ENCODE results near the gene SLC22A4. TPM values are rescaled to one million over a fixed set of nuclear protein-coding genes. Genes with fewer than 3 reads are reported as not detected.
A peak's percentile ranks its signal among the peaks of the same experiment; 100 is the strongest.

SLC22A4 gene
- total RNA-seq, 1 donor from 2014 or later = 2.1 TPM

DNA sequence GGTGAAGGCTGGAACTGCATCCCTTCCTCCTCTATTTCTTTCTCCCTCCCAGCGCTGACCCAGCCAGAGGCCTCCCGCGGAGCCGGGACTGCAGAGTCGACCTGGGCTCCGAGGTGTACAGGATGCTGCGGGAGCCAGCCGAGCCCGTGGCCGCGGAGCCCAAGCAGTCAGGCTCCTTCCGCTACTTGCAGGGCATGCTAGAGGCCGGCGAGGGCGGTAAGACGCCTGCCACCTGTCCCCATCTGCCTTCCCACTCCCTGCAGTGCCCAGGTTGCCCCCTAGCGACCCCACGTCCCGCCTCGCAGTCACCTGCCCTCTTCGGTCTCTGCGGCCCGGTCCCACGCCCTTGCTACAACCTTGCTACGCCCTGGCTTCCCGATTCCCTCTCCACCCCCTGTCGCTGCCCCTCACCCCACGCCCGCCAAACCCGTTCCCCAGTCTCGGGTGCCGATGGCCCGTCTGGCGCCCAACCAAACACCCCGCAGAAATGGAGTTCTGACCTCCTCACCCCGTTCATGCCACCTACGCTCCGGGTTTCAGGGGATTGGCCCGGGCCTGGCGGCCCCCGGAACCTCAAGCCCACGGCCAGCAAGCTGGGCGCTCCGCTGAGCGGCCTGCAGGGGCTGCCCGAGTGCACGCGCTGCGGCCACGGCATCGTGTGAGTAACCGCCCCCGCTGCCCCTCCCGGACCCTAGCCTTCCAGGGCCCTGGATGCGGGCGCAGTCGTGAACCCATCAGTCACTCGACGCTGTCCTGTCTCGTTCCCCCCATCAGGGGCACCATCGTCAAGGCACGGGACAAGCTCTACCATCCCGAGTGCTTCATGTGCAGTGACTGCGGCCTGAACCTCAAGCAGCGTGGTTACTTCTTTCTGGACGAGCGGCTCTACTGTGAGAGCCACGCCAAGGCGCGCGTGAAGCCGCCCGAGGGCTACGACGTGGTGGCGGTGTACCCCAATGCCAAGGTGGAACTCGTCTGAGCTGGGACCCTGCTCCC is 22.6 kb upstream of the SLC22A4 start:
- Mint-ChIP-seq H3K27ac (no peak overlapping the region), H3K9me3 (no peaks in the 10 kb centered on the region), H3K36me3 (peaks cover 22% of the 10 kb centered on the region), H3K4me3 (no peak overlapping the region), H3K27me3 (ENCODE audit: low read depth) (no peaks in the 10 kb centered on the region), H3K4me1 (peaks cover 17% of the 10 kb centered on the region)
- peak in 1 of 2 experiments; percentile 29 for DNase-seq (ENCODE audit: low spot score in 2 of 2, unreplicated experiment in 2 of 2)
- TF ChIP-seq, protein P1, sequence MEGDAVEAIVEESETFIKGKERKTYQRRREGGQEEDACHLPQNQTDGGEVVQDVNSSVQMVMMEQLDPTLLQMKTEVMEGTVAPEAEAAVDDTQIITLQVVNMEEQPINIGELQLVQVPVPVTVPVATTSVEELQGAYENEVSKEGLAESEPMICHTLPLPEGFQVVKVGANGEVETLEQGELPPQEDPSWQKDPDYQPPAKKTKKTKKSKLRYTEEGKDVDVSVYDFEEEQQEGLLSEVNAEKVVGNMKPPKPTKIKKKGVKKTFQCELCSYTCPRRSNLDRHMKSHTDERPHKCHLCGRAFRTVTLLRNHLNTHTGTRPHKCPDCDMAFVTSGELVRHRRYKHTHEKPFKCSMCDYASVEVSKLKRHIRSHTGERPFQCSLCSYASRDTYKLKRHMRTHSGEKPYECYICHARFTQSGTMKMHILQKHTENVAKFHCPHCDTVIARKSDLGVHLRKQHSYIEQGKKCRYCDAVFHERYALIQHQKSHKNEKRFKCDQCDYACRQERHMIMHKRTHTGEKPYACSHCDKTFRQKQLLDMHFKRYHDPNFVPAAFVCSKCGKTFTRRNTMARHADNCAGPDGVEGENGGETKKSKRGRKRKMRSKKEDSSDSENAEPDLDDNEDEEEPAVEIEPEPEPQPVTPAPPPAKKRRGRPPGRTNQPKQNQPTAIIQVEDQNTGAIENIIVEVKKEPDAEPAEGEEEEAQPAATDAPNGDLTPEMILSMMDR (IDR thresholded peaks at IDR 0.05; ENCODE audit: unreplicated experiment) = no peak

DNA sequence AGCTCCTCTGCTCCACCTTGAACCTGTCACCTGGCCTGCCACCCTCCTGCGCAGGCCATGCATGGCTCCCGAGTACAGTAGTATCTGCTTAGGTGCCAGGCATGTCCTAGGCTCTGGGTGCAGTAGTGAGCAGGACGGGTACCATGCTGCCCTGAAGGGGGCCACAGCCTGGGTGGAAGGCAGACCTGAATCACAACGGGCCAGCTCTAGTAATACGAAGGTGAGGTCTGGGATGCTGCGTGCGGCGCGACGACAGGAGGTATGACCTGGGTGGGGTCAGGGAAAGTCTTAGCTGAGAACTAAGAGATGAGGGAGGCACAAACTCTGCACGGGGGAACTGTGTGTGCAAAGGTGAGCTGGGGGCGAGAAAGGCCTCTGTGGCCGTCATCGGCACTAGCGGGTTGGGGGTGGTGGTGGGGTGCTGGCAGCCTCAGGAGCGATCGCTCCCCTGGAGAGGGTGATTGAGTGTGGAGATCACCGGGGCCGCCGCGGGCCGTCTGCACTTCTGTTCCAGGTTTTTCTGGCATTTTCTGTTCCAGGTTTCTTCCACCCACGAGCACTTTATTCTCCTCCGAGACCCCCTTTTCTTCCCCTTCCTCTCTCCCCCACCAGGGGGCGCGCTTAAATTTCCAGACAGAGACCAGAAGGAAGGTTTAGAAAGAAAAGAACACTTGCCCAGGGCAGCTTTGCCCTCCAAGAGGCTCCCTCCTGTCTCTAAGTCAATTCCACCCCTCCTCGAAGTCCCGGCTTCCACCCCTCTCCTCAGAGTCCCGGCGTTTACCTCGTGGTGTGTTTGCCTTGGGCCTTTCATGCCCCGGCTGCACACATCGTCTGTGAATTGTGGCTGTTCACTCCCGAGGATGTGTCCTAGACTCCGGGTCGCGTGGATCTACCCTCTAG is 21.6 kb upstream of the SLC22A4 start:
- H3K36me3 Mint-ChIP-seq = peaks cover 17% of the 10 kb centered on the region
- H3K27me3 Mint-ChIP-seq (ENCODE audit: low read depth) = no peaks in the 10 kb centered on the region
- DNase-seq (ENCODE audit: low spot score in 2 of 2, unreplicated experiment in 2 of 2) = peak in 1 of 2 experiments; percentile 88
- peak overlapping the region; percentile 41 for H3K27ac Mint-ChIP-seq
- peaks cover 21% of the 10 kb centered on the region for H3K4me1 Mint-ChIP-seq
- no peak overlapping the region for H3K4me3 Mint-ChIP-seq
- TF ChIP-seq, protein P1 (IDR thresholded peaks at IDR 0.05; ENCODE audit: unreplicated experiment) = peak; percentile 95
- H3K9me3 Mint-ChIP-seq = no peaks in the 10 kb centered on the region

DNA sequence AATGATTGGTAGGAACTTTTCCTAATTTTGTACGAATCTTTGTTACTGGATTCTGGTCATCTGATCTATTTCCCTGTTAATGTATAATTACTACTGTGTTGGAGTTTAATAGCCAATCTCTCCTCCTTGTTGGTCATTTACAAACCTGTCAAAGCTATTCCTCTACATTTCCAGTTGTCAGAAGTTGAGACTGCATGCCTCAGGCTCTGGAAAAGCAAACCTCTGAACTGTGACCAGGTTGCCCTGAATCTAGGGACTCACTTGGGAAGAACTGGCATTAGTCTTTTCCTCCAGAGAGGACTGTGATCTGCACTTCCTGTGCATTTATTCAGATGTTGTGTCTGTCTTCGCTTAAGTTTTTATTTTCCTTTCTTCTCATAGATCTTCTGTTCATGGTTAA is 20.6 kb upstream of the SLC22A4 start:
- no peaks in the 10 kb centered on the region for H3K9me3 Mint-ChIP-seq
- TF ChIP-seq, protein P1 (IDR thresholded peaks at IDR 0.05; ENCODE audit: unreplicated experiment) = no peak
- H3K4me3 Mint-ChIP-seq = no peak overlapping the region
- no peak for DNase-seq (ENCODE audit: low spot score in 2 of 2, unreplicated experiment in 2 of 2)
- H3K27me3 Mint-ChIP-seq (ENCODE audit: low read depth) = no peaks in the 10 kb centered on the region
- H3K27ac Mint-ChIP-seq = no peak overlapping the region
- H3K36me3 Mint-ChIP-seq = peaks cover 15% of the 10 kb centered on the region
- H3K4me1 Mint-ChIP-seq = peaks cover 28% of the 10 kb centered on the region

DNA sequence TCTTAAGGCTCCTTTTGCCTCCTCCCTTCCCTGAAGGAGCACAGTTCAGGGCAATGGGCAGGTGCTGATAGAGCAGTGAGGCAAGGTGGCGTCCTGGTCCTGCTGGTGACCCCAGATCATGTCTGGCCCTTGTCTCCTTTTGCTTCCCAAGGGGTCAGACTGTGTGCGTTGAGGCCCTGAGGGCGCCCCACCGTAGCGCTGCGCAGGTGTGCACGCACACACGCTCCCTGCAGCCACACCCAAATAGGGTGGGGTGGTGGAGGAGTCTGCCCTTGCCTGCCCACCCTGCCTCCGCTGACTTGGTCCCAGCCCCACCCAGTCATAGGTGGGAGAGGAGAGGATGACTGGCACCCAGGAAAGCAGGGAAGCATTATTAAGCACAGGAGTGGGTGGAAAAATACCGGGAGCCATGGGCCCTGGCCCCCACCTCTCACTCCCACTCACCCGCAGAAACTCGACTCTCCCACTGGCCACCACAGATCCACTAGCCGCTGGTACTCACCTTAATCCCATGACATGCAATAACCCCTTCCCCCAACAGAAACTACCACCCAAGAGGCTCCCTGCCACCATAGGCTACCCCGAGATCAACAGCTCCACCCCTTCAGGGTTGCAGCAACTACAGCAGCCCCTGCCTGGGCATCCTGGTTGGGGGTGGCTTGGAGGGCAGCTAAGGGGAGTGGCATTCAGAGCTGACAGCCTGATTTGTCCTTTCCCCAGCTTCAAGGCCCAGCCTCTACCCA is 20.0 kb upstream of the SLC22A4 start:
- Mint-ChIP-seq H3K4me1 (peaks cover 27% of the 10 kb centered on the region), H3K27me3 (ENCODE audit: low read depth) (no peaks in the 10 kb centered on the region), H3K36me3 (peaks cover 15% of the 10 kb centered on the region), H3K4me3 (no peak overlapping the region), H3K27ac (no peak overlapping the region), H3K9me3 (no peaks in the 10 kb centered on the region)
- DNase-seq (ENCODE audit: low spot score in 2 of 2, unreplicated experiment in 2 of 2) = no peak
- TF ChIP-seq, protein P1 (IDR thresholded peaks at IDR 0.05; ENCODE audit: unreplicated experiment) = no peak
